HFF-Myc (cell line): ENCODE results near the gene PRKAR1B.

ENCODE experiments used
- DNase-seq: peaks from one replicate; pipeline ENCODE4 v3.0.0-alpha.2; 2011; ENCODE audit warnings: low read depth; ENCODE audit errors: extremely low read depth
- H3K4me3 ChIP-seq: replicated peaks from 2 replicates; pipeline ENCODE4 v1.5.1; 2011; ENCODE audit warnings: low read depth, mild to moderate bottlenecking, control low read depth, low read length
- TF ChIP-seq, protein P1 (sequence below): IDR thresholded peaks from 2 replicates; pipeline ENCODE4 v1.5.1; 2012; ENCODE audit warnings: mild to moderate bottlenecking, low read depth, low read length, control low read depth; ENCODE audit errors: missing control alignments

PRKAR1B gene

GRCh38 chr7:507623-508300, 219.3 kb downstream of the PRKAR1B start:
- H3K4me3 ChIP-seq, result no peak overlapping the region
- TF ChIP-seq, protein P1, sequence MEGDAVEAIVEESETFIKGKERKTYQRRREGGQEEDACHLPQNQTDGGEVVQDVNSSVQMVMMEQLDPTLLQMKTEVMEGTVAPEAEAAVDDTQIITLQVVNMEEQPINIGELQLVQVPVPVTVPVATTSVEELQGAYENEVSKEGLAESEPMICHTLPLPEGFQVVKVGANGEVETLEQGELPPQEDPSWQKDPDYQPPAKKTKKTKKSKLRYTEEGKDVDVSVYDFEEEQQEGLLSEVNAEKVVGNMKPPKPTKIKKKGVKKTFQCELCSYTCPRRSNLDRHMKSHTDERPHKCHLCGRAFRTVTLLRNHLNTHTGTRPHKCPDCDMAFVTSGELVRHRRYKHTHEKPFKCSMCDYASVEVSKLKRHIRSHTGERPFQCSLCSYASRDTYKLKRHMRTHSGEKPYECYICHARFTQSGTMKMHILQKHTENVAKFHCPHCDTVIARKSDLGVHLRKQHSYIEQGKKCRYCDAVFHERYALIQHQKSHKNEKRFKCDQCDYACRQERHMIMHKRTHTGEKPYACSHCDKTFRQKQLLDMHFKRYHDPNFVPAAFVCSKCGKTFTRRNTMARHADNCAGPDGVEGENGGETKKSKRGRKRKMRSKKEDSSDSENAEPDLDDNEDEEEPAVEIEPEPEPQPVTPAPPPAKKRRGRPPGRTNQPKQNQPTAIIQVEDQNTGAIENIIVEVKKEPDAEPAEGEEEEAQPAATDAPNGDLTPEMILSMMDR, result no peak
- no peak for DNase-seq

- TF ChIP-seq, protein P1, result no peak
- H3K4me3 ChIP-seq, result no peak overlapping the region
- DNase-seq, result no peak
Measured at GRCh38 chr7:506921-507622, 220.0 kb downstream of the PRKAR1B start.

- DNase-seq, result no peak
- no peak overlapping the region for H3K4me3 ChIP-seq
- TF ChIP-seq, protein P1, result no peak
Measured at GRCh38 chr7:506391-506831, 220.7 kb downstream of the PRKAR1B start.

GRCh38 chr7:505171-505570, 221.9 kb downstream of the PRKAR1B start:
- no peak overlapping the region for H3K4me3 ChIP-seq
- DNase-seq, result no peak
- TF ChIP-seq, protein P1, result no peak

GRCh38 chr7:504221-505111, 222.6 kb downstream of the PRKAR1B start:
- no peak overlapping the region for H3K4me3 ChIP-seq
- TF ChIP-seq, protein P1, result no peak
- DNase-seq, result no peak

- DNase-seq, result no peak
- H3K4me3 ChIP-seq, result no peak overlapping the region
- TF ChIP-seq, protein P1, result no peak
Measured at GRCh38 chr7:503575-504111, 223.4 kb downstream of the PRKAR1B start.
